ENCODE data around the gene ZNF516. TPM values are rescaled to one million over a fixed set of nuclear protein-coding genes. Genes with fewer than 3 reads are reported as not detected.

Gene ZNF516
- total and polyA plus RNA-seq, 10 of the 15 experiments (the other 5 are each of a cell fraction or from before 2014, with no cell fraction given) = 2.0 to 32.0 (median 8.3) TPM

- TF ChIP-seq MTA2 (IDR thresholded peaks at IDR 0.05; ENCODE audit: low read depth) = peak; percentile 95
- TF ChIP-seq CEBPB (IDR thresholded peaks at IDR 0.05; ENCODE audit: borderline replicate concordance in 1 of 2, low read depth in 2 of 2, low read length in 2 of 2) = no peak
- TF ChIP-seq ZNF274 (IDR thresholded peaks at IDR 0.05; ENCODE audit: insufficient read depth, insufficient read length) = no peak
- TF ChIP-seq FOXK2 (IDR thresholded peaks at IDR 0.05) = peak; percentile 61
- no peak for TF ChIP-seq ZNF592 (IDR thresholded peaks at IDR 0.05)
- no peak for TF ChIP-seq WRNIP1 (IDR thresholded peaks at IDR 0.05; ENCODE audit: borderline replicate concordance, low read depth, low read length)
- TF ChIP-seq LARP7 (IDR thresholded peaks at IDR 0.05) = no peak
- TF ChIP-seq POLR2A (IDR thresholded peaks at IDR 0.05; ENCODE audit: low read depth, low read length) = 0 out of 2 replicates have a peak, but pooled peaks have one; percentile 25
- TF ChIP-seq NFYB (IDR thresholded peaks at IDR 0.05; ENCODE audit: insufficient read depth, low read depth, low read length) = no peak
- peak; percentile 47 for TF ChIP-seq PBX3 (IDR thresholded peaks at IDR 0.05; ENCODE audit: insufficient replicate concordance, low read depth, low read length)
- TF ChIP-seq, protein P1, sequence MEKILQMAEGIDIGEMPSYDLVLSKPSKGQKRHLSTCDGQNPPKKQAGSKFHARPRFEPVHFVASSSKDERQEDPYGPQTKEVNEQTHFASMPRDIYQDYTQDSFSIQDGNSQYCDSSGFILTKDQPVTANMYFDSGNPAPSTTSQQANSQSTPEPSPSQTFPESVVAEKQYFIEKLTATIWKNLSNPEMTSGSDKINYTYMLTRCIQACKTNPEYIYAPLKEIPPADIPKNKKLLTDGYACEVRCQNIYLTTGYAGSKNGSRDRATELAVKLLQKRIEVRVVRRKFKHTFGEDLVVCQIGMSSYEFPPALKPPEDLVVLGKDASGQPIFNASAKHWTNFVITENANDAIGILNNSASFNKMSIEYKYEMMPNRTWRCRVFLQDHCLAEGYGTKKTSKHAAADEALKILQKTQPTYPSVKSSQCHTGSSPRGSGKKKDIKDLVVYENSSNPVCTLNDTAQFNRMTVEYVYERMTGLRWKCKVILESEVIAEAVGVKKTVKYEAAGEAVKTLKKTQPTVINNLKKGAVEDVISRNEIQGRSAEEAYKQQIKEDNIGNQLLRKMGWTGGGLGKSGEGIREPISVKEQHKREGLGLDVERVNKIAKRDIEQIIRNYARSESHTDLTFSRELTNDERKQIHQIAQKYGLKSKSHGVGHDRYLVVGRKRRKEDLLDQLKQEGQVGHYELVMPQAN (conservative IDR thresholded peaks at IDR 0.05) = no peak
- no peak for TF ChIP-seq ZSCAN29 (IDR thresholded peaks at IDR 0.05)
- TF ChIP-seq, protein P2, sequence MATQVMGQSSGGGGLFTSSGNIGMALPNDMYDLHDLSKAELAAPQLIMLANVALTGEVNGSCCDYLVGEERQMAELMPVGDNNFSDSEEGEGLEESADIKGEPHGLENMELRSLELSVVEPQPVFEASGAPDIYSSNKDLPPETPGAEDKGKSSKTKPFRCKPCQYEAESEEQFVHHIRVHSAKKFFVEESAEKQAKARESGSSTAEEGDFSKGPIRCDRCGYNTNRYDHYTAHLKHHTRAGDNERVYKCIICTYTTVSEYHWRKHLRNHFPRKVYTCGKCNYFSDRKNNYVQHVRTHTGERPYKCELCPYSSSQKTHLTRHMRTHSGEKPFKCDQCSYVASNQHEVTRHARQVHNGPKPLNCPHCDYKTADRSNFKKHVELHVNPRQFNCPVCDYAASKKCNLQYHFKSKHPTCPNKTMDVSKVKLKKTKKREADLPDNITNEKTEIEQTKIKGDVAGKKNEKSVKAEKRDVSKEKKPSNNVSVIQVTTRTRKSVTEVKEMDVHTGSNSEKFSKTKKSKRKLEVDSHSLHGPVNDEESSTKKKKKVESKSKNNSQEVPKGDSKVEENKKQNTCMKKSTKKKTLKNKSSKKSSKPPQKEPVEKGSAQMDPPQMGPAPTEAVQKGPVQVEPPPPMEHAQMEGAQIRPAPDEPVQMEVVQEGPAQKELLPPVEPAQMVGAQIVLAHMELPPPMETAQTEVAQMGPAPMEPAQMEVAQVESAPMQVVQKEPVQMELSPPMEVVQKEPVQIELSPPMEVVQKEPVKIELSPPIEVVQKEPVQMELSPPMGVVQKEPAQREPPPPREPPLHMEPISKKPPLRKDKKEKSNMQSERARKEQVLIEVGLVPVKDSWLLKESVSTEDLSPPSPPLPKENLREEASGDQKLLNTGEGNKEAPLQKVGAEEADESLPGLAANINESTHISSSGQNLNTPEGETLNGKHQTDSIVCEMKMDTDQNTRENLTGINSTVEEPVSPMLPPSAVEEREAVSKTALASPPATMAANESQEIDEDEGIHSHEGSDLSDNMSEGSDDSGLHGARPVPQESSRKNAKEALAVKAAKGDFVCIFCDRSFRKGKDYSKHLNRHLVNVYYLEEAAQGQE (IDR thresholded peaks at IDR 0.05; ENCODE audit: low read depth, low read length) = no peak
- TF ChIP-seq BCLAF1 (IDR thresholded peaks at IDR 0.05) = no peak
These were observed 4.7 kb upstream of the ZNF516 start (continued) for GRCh38 chr18:76499637-76500340.

Measured in GM12878 (cell line).